Measurements from ENCODE around the gene LARP4.
A peak's percentile ranks its signal among the peaks of the same experiment; 100 is the strongest.
"Not testable (repeated sequence)": the region's sequence is repeated elsewhere in the genome, so short reads cannot be mapped to it uniquely, and the experiment has no call there.

Gene LARP4

DNA sequence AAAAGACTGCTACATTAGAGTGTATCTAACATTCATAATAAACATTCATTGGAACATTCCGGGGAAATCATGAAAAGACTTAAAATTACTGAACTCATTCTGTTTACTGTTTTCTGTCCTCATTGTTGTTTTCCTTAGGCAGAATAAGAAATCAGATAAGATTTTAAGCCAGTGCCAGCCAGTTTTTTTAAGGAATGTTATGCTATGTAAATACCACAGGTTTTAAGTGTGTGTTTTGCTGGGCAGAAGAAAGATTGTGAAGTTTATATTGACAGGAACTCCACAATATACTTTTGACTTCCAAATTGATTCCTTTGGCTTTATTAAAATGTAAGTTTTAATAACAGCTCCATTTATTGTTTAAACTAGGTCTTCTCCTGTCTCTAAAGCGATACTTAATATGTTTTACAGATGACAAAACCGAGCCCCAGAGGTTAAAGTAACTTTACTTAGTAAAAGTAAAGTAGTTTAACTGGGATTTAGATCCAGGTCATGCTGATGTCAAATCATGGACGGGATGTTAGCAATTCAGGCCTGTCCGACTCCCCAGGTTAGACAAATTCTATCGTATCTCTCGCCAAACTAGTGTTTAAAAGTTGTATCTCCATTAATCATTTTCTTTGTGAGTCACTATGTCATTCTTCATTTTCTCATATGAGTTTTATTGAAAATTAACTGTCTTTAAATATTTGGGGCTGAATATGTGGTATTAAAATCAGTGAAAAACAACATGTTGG, 1.7 kb downstream of the LARP4 start:
- DNase-seq: no peak

DNA sequence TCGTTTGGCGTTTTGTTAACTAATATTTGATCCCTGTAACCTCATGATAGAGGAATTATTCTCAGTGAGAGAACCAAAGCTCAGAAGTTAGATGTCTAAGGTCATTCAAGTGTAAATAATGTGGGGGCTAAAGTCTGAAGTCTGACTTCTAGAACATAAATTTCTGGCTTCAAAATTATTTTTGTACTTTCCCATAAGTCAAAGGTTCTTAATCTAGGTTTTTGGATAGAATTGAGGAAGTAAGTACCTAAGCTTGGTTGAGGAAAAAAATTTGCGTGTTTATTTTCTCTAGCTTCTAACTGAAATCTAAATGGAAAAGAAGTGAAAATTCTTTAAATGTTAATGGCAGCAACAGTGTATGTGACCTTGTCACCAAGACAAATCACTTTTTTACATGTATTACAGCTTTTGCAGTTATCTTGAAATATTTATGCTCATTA, 2.3 kb downstream of the LARP4 start:
- no peak for DNase-seq

DNA sequence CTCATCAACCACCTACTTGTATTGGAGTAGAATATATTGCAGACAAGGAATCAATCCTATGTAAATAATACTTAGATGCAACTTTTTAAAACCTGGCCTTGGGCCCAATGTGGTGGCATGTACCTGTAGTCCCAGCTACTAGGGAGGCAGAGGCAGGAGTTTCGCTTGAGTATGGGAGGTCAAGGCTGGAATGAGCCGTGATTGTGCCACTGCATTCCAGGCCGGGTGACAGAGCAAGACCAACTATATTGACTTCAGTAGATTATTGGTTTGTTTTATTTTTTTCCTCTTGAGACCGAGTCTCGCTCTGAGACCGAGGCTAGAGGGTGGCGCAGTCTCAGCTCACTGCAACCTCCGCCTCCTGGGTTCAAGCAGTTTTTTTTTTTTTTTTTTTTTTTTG, 3.6 kb downstream of the LARP4 start:
- no peak for DNase-seq

DNA sequence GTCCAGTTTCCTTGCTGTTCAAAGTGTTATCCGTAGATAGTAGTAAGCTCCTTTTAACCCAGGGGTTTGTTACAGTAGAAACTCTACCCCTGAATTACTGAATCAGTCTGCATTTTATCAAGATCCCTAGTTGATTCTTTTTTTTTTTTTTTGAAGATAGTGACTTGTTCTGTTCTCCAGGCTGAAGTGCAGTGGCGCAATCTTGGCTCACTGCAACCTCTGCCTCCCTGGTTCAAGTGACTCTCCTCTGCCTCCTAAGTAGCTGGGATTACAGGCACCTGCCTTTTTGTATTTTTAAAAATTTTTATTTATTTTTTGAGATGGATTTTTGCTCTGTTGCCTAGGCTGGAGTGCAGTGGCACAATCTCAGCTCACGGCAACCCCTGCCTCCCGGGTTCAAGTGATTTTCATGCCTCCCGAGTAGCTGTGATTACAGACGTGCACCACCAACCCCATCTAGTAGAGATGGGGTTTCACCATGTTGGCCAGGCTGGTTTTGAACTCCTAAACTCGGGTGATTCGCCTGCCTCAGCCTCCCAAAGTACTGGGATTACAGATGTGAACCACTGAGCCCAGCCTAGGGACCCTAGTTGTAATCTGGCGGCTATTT, 10.5 kb downstream of the LARP4 start:
- no peak for DNase-seq

DNA sequence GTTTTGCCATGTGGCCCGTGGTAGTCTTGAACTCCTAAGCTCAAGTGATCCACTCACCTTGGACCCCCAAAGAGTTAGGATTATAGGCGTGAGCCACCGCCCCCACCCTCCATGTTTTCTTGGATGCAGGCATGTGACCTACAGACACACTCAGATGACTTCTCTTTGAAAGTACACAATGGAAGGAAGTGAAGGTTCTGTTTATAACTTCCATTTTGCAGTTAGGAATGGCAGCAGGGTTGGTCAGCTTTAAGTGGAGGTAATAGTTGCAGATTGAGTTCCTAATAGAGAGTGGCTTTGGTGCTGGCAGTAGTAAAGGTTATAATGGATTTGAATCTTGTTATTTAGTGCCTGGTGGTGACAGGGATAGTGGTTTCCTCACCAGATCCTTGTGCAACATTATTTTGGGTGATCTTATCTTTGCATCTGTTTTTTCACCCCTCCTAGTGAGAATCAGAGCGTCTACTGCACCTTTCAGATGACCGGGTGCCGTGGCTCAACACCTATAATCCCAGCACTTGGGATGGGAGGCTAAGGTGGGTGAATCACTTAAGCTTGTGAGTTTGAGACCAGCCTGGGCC, 15.3 kb downstream of the LARP4 start:
- DNase-seq: peak; percentile 34

DNA sequence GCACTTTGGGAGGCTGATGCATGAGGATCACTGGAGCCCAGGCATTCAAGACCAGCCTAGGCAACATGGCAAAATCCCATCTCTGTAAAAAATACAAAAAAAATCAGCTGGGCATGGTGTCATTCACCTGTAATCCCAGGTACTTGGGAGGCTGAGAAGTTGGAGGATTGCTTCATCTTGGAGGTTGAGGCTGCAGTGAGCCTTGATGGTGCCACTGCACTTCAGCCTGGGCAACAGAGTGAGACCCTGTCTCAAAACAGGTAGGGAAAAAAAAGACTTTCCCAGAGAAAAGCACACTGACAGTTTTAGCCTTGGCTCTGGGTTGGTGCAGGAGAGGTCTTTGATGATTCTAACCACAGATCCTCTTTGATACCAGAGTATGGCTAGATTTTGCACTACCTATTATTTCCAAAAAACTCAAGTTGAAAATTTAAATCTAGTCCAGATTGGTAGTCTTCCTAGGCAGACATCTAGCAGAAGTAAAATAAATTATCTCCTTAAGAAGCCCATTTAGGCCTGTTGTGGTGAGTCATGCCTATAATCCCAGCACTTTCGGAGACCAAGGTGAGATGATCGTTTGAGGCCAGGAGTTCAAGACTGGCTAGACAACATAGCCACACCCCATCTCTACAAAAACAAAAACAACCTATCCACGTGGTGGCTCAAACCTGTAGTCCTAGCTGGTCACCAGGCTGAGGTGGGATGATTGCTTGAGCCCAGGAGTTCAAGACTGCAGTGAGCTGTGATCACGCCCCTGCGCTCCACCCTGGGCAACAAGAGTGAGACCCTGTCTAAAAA, 18.6 kb downstream of the LARP4 start:
- DNase-seq: no peak

DNA sequence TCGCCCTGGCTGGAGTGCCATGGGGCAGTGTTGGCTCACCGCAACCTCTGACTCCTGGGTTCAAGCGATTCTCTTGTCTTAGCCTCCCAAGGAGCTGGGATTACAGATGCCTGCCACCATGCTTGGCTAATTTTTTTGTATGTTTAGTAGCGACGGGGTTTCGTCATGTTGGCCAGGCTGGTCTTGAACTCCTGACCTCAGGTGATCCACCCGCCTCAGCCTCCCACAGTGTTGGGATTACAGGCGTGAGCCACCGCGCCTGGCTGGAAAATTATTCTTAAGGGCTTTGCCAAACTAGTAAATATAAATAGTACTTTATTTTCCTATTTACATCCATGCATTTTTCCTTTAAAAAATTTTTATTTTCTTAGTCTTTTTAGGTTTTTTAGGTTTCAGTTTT, 22.2 kb downstream of the LARP4 start:
- DNase-seq: not testable (repeated sequence)

DNA sequence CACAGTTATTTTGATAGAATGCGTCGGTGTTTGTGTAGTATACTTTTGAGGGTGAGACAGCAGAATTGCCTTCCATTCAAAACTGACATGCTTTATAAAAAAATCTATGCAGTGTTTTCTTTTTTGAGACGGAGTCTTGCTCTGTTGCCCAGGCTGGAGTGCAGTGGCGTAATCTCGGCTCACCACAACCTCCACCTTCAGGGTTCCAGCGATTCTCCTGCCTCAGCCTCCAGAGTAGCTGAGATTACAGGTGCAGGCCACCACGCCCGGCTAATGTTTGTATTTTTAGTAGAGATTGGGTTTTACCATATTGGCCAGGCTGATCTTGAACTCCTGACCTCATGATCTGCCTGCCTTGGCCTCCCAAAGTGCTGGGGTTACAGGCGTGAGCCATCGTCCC, 22.7 kb downstream of the LARP4 start:
- not testable (repeated sequence) for DNase-seq

DNA sequence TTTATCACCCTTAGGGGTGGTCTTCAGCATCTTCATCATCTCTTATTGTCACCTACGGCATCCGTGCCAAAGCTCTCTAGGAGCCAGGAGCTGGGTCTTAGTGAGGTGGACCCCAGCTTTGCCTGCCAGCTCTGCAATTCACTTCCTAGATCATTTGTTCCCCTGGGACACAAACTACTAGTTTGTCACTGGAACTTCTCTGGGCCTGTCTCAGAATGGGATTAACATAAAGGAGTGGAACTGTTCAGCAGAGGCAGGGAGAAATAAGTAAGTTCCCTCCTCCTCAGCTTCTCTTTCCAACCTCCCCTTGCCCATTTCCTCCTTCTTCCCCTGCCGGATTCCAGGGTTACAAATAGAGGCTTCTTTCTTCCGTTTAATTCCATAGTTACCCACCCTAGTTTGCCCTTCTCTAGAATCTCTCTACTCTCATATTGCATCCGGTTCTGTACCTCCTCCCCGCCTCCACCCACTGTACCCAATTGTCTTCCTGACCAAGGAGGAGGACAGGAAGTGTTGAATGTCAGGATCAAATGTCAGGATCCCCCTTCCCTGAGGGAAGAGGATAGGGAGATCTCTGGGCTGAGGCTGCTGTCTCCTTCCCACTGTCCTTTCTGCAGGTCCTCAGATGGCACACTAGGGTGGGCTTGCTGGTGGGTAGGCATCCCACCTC, 25.0 kb downstream of the LARP4 start:
- DNase-seq: no peak

DNA sequence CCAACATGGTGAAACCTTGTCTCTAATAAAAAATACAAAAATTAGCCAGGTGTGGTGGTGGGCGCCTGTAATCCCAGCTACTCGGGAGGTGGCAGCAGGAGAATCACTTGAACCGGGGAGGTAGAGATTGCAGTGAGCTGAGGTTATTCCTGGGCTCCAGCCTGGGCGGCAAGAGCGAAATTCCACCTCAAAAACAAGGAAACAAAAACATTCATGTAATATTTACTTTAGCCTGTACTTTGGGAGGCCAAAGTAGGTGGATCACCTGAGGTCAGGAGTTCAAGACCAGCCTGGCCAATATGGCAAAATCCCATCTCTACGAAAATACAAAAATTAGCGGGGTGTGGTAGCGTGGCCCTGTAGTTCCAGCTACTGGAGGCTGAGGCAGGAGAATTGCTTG, 31.0 kb downstream of the LARP4 start:
- DNase-seq: not testable (repeated sequence)

DNA sequence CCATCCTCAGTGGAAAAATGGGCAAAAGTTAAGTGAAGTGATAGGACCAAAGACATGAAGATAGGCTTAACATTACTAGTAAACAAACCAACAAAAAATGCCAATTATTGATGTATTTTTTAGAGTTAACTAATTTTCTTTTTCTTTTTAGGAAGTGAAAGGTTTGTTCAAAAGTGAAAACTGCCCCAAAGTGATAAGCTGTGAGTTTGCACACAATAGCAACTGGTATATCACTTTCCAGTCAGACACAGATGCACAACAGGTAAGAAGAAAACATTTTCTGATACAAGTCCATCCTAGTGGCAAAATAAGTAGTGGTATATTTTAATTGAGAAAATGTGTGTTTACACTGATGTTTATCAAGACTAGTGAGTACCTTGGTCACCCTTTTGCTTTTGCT, 39.6 kb downstream of the LARP4 start:
- no peak for DNase-seq

DNA sequence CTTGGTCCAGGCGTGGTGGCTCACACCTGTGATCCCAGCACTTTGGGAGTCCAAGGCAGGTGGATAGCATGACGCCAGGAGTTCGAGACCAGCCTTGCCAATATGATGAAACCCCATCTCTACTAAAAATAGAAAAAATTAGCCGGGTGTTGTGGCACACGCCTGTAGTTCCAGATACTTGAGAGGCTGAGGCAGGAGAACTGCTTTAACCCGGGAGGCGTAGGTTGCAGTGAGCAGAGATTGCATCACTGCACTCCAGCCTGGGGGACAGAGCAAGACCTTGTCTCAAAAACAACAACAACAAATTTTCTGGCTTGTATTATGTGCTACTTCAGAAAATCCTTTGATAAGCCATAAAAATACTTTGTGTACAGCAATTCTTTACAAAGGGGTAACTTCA, 41.1 kb downstream of the LARP4 start:
- no peak for DNase-seq

DNA sequence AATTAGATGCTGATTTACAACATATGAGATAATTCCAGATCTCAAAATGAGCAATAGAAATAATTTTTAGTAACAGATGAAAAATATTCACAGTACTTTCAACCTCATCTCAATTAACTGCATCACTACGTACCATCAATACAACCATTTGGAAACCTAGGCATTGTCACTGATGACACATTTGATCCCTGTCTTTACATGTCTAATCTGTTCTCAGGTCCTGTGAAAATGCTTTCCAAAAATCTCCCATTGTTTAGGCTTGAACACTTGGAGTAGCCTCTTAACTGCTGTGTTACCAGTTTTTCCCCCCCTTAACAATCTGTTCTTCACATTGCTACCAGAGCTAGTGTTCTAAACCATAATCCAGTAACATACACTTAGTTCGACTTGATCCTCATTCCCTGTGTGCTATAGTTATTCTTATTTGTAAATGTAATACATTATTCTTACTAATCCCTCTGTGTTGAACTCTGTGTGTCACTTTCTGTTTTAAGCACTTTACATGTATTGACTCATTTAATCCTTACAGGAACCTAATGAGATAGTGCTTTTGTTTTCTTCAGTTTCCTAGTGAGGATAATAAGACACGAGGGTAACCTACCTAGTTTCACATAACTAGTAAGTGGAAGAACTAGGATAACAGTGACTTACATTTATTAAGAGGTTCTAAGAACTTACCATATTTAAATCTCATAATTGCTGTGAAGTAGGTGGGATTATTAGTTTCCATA, 41.7 kb downstream of the LARP4 start:
- no peak for DNase-seq

DNA sequence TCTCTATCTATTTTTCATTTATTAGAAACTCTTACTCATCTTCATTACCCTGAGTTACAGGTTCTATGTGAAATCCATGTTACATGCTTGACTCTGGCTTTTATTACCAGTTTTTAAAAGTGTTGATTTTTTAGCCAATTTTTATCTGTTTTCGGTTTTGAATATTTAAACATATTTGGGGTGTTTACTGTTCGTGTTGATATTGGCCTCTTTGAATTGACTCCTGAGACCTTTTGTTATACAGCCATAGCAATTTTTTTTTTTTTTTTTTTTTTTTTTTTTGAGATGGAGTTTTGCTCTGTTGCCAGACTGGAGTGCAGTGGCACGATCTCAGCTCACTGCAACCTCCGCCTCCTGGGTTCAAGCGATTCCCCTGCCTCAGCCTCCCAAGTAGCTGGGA, 49.0 kb downstream of the LARP4 start:
- not testable (repeated sequence) for DNase-seq

DNA sequence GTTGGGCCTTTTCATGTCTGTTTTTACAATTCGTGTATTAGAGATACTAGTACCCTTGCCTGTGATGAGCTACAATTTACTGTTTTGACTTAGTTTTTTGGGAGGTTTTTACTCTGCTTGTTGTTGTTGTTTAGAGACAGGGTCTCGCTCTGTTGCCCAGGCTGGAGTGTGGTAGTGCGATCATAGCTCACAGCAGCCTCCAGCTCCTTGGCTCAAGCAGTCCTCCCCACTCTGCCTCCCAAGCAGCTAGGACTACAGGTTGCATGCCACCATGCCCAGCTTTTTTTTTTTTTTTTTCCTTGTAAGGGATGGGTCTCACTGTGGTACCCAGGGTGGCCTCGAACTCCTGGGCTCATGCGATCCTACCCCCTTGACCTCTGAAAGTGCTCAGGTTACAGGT, 52.1 kb downstream of the LARP4 start:
- no peak for DNase-seq

DNA sequence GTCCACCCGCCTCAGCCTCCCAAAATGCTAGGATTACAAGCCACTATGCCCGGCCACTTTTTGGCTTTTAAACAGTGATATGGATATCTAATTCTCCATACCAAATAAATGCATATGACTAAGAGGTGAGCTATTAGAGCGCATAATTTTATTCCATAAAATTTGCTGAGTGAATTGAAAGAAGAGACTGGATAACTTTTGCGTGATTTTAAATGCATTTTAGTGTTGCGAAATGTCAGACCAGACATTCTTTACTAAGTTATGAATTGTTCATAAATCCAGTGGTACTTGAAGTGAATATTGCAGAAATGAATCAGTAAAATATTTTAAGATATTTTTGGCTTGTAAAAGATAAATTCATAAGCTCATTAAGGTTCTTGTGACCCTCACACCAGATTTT, 53.2 kb downstream of the LARP4 start:
- no peak for DNase-seq

DNA sequence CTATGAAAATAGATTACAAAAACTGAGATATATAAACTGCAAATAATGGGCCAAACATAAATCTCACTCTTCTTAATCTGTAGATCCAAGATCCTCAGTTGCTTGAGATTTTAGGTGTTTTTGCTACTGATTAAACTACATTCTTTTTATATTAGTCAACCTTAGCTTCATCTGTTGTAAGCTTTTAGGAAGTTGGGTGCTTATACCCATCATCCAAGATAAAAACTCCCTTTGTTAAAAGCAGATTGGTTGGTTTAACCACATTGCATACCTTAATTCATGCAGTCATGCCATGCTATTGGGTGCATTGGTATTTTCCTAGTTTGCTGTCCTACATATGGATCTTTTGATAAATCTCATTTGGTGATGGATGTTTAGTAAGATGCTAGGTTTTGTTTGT, 57.9 kb downstream of the LARP4 start:
- DNase-seq: no peak

DNA sequence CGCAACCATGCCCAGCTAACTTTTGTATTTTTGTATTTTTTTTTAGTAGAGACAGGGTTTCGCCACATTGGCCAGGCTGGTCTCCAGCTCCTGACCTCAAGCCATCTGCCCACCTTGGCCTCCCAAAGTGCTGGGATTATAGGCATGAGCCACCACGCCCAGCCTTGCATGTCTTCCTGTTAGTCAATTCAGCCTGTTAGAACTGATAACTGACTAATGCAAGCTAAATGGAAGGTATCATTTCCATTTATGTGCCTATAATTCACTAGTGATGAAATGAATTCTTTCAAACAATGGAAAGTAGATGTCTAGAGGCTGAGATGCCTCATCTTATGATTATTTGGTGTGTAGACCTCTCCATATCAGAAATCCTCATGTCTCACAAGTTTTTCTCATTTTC, 66.8 kb downstream of the LARP4 start:
- DNase-seq: peak; percentile 20

DNA sequence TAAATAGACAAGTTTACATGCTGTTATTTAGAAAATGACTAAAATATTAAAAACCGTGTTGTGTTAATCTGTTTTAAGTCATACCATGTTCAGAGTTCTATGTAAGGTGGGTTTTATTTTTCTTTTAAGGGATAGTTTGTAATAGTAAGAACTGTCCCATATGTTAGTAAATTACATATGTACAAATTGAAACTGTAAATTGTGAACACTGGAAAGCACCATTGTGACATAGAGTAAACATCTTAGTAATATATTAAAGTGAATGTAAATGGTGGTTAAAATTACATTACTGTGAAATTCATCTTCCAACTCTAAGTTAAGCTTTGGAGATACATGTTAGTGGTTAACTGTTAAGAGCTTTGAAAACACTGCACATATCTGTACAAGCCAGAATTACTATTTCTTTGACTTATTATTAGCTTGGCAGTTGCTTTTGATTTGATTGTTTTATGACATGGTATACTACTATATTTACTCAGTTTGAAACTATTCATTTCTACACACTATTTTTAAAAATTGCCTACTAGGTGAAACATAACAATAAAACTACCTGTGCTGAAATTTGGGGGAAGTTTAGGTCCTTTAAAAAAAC, 76.7 kb downstream of the LARP4 start:
- DNase-seq: no peak

DNA sequence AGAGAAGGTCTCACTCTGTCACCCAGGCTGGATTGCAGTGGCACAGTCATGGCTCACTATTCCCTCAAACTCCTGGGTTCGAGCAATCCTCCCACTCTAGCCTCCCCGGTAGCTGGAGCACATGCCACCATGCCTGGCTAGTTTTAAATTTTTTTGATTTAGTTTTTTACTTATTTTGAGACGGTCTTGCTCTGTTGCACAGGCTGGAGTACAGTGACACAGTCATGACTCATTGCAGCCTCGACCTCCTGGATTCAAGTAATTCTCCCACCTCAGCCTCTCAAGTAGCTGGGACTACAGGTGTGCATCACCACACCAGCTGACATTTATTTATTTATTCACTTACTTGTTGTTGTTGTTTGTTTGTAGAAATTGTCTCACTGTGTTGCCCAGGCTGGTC, 81.9 kb downstream of the LARP4 start:
- no peak for DNase-seq

DNA sequence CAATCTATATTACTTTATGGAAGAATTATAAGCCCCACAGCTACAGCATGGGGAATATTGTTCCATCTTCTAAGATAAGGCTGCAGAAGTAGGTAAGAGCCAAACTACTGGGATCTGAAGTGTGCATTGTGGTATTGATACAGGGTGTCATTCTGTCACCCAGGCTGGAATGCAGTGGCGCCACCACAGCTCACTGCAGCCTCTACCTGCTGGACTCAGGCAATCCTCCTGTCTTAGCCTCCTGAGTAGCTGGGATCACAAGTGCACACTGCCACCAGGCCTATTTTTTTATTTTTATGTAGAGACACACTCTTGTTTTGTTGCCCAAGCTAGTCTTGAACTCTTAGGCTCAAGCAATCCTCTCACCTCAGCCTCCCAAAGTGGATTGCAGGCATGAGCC, 82.8 kb downstream of the LARP4 start:
- DNase-seq: no peak

DNA sequence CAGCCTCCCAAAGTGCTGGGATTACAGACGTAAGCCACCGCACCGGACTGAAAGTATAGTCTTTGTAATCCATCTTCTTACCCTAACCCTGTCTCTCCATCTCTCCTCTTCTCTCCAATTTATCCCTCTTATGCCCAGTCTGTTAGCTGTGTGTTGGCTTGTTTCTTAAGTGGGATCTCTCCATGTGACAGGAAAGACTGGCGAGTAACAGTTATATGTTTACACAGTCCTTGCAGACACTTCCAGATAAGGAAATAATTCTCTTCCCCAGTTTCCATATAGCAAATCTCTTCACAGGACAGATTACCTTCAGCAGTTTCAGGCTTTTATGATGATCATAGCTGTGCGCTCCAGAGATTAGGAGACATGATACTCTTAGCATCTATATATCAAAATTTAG, 88.1 kb downstream of the LARP4 start:
- DNase-seq: no peak

Data from GF-D8 (cell line).